ENCODE data around the gene RNF32. TPM values are rescaled to one million over a fixed set of nuclear protein-coding genes. Genes with fewer than 3 reads are reported as not detected.

The RNF32 gene
- polyA plus RNA-seq, 1 donor (not counting 4 experiments of a cell fraction or from before 2014, with no cell fraction given): 0.34 TPM

- Histone ChIP-seq H2AFZ (ENCODE audit: control insufficient read depth, low read length) (no peak overlapping the region), H3K9me3 (ENCODE audit: control insufficient read depth, low read depth, low read length) (no peaks in the 10 kb centered on the region), H3K9me1 (ENCODE audit: control insufficient read depth, extremely low read depth, insufficient read depth, low read length) (no peaks in the 10 kb centered on the region), H3K79me2 (ENCODE audit: control insufficient read depth, insufficient read depth, low read length) (no peaks in the 10 kb centered on the region), H3K9ac (ENCODE audit: control insufficient read depth, extremely low read depth, insufficient read depth, low read length) (no peak overlapping the region), H3K36me3 (ENCODE audit: control insufficient read depth in 2 of 2, extremely low read depth in 1 of 2, insufficient read depth in 2 of 2, low read length in 2 of 2) (no peaks in the 10 kb centered on the region), H3K4me3 (ENCODE audit: control insufficient read depth in 2 of 3, extremely low read depth in 1 of 3, insufficient read depth in 2 of 3, low read depth in 1 of 3, low read length in 3 of 3) (no peak overlapping the region), H3K27me3 (ENCODE audit: control insufficient read depth, extremely low read depth, insufficient read depth, low read length) (peaks cover 2% of the 10 kb centered on the region), H3K4me1 (ENCODE audit: control insufficient read depth, extremely low read depth, insufficient read depth, low read length) (no peaks in the 10 kb centered on the region), H3K27ac (ENCODE audit: control insufficient read depth, insufficient read depth, low read length) (no peak overlapping the region), H4K20me1 (ENCODE audit: control insufficient read depth, extremely low read depth, insufficient read depth, low read length) (no peaks in the 10 kb centered on the region), H3K4me2 (ENCODE audit: control insufficient read depth, extremely low read depth, insufficient read depth, low read depth, low read length) (no peak overlapping the region)
- TF ChIP-seq EZH2 (IDR thresholded peaks at IDR 0.05; ENCODE audit: low read length): no peak
- TF ChIP-seq CTCF (optimal IDR thresholded peaks at IDR 0.05 in 1 of 3, IDR thresholded peaks at IDR 0.05 in 1 of 3, conservative IDR thresholded peaks at IDR 0.05 in 1 of 3; ENCODE audit: extremely low read depth in 1 of 3, insufficient read depth in 2 of 3, low read length in 3 of 3): no peak
- dilution Hi-C loops (cut with MboI; ENCODE audit: extremely low pct_ligation_motif_present, low sequenced_read_pairs): no loop called here
- FAIRE-seq (no peak), DNase-seq (ENCODE audit: low read depth, low spot score) (no peak)
These were observed 30.4 kb upstream of the RNF32 start for GRCh38 chr7:156610130-156610529.

GRCh38 chr7:156610601-156611000 is 30.0 kb upstream of the RNF32 start:
- H2AFZ ChIP-seq (ENCODE audit: control insufficient read depth, low read length): no peak overlapping the region
- no peaks in the 10 kb centered on the region for H3K36me3 ChIP-seq (ENCODE audit: control insufficient read depth in 2 of 2, extremely low read depth in 1 of 2, insufficient read depth in 2 of 2, low read length in 2 of 2)
- H3K4me3 ChIP-seq (ENCODE audit: control insufficient read depth in 2 of 3, extremely low read depth in 1 of 3, insufficient read depth in 2 of 3, low read depth in 1 of 3, low read length in 3 of 3): no peak overlapping the region
- H3K4me2 ChIP-seq (ENCODE audit: control insufficient read depth, extremely low read depth, insufficient read depth, low read depth, low read length): no peak overlapping the region
- TF ChIP-seq EZH2 (IDR thresholded peaks at IDR 0.05; ENCODE audit: low read length): no peak
- H3K4me1 ChIP-seq (ENCODE audit: control insufficient read depth, extremely low read depth, insufficient read depth, low read length): no peaks in the 10 kb centered on the region
- no peak overlapping the region for H3K9ac ChIP-seq (ENCODE audit: control insufficient read depth, extremely low read depth, insufficient read depth, low read length)
- DNase-seq (ENCODE audit: low read depth, low spot score) (no peak), FAIRE-seq (no peak)
- no peak overlapping the region for H3K27ac ChIP-seq (ENCODE audit: control insufficient read depth, insufficient read depth, low read length)
- no peaks in the 10 kb centered on the region for H4K20me1 ChIP-seq (ENCODE audit: control insufficient read depth, extremely low read depth, insufficient read depth, low read length)
- no peaks in the 10 kb centered on the region for H3K9me3 ChIP-seq (ENCODE audit: control insufficient read depth, low read depth, low read length)
- peaks cover 6% of the 10 kb centered on the region for H3K27me3 ChIP-seq (ENCODE audit: control insufficient read depth, extremely low read depth, insufficient read depth, low read length)
- no peaks in the 10 kb centered on the region for H3K9me1 ChIP-seq (ENCODE audit: control insufficient read depth, extremely low read depth, insufficient read depth, low read length)
- dilution Hi-C loops (cut with MboI; ENCODE audit: extremely low pct_ligation_motif_present, low sequenced_read_pairs): no loop called here
- no peaks in the 10 kb centered on the region for H3K79me2 ChIP-seq (ENCODE audit: control insufficient read depth, insufficient read depth, low read length)
